H1 (cell line): ENCODE results near the gene OR13A1. TPM values are rescaled to one million over a fixed set of nuclear protein-coding genes. Genes with fewer than 3 reads are reported as not detected.

Experiments used
- CTCF ChIA-PET: fragments of 300-600 bp; sonication (Branson Sonifier 250); formaldehyde crosslinking; loops from one replicate; lab custom pipeline; 2021; ENCODE audit not compliant: partially characterized antibody; lab: Charles Lee
- POLR2A ChIA-PET: fragments of 300-600 bp; sonication (Branson Sonifier 250); formaldehyde crosslinking; loops from one replicate; lab custom pipeline; 2021; ENCODE audit warnings: inconsistent platforms; ENCODE audit not compliant: partially characterized antibody; lab: Charles Lee
- DNase-seq, 2 experiments: peaks; one replicate each; pipeline versions ENCODE4 v3.0.0 to v3.0.0-alpha.2; 2010 to 2022; ENCODE audit warnings: low spot score in 2 of 2, low read depth in 1 of 2, mixed read lengths in 1 of 2
- FAIRE-seq: peaks from 2 replicates; lab custom pipeline; 2011; peaks lifted over from hg19 to GRCh38; lab: Jason Lieb, UNC
- H2AFZ ChIP-seq: 2 replicates; pipeline ENCODE4 v1.8.1; 2012; ENCODE audit warnings: low read length, inconsistent platforms
- H2AK5ac ChIP-seq: 2 replicates; pipeline ENCODE4 v1.6.1; 2013; ENCODE audit warnings: low read depth, low read length
- H2BK120ac ChIP-seq: replicated peaks from 2 replicates; pipeline ENCODE3; 2013; ENCODE audit warnings: low read depth, low read length, inconsistent platforms
- H2BK12ac ChIP-seq: 2 replicates; pipeline ENCODE4 v1.6.1; 2013; ENCODE audit warnings: low read depth, low read length
- H2BK15ac ChIP-seq: 2 replicates; pipeline ENCODE4 v1.6.1; 2013; ENCODE audit warnings: low read length
- H2BK20ac ChIP-seq: 2 replicates; pipeline ENCODE4 v1.6.1; 2013; ENCODE audit warnings: low read length
- H2BK5ac ChIP-seq: 2 replicates; pipeline ENCODE4 v1.6.1; 2013; ENCODE audit warnings: low read depth, low read length
- H3K14ac ChIP-seq: 2 replicates; pipeline ENCODE4 v1.6.1; 2013; ENCODE audit warnings: inconsistent platforms; ENCODE audit not compliant: insufficient read length
- H3K18ac ChIP-seq: 2 replicates; pipeline ENCODE4 v1.6.1; 2013; ENCODE audit warnings: low read length; ENCODE audit errors: extremely low read depth
- H3K23ac ChIP-seq: 2 replicates; pipeline ENCODE4 v1.6.1; 2013; ENCODE audit warnings: inconsistent platforms; ENCODE audit not compliant: insufficient read length
- H3K23me2 ChIP-seq: 2 replicates; pipeline ENCODE4 v1.6.1; 2013; ENCODE audit warnings: low read depth, low read length
- H3K27ac ChIP-seq: 2 replicates; pipeline ENCODE4 v1.6.1; 2011; ENCODE audit warnings: low read depth, low read length, inconsistent platforms
- H3K27me3 ChIP-seq, 4 experiments: replicated peaks in 1 of 4; 1 replicate in 1 of 4; 2 replicates in 3 of 4; pipeline versions ENCODE4 v1.6.1 to v1.8.1; 2011 to 2013; ENCODE audit warnings: low read length in 3 of 4, mild to moderate bottlenecking in 3 of 4, inconsistent platforms in 2 of 4, mixed read lengths in 2 of 4, moderate library complexity in 1 of 4; ENCODE audit not compliant: control insufficient read depth in 3 of 4, insufficient read depth in 3 of 4; ENCODE audit errors: extremely low read depth in 1 of 4
- H3K36me3 ChIP-seq, 4 experiments: 2 replicates each; pipeline versions ENCODE4 v1.6.1 to v1.8.1; 2011 to 2013; ENCODE audit warnings: mild to moderate bottlenecking in 4 of 4, low read length in 3 of 4, moderate library complexity in 2 of 4, control low read depth in 1 of 4, inconsistent platforms in 1 of 4; ENCODE audit not compliant: insufficient read depth in 4 of 4, control insufficient read depth in 2 of 4
- H3K4ac ChIP-seq: replicated peaks from 2 replicates; pipeline ENCODE3; 2013; ENCODE audit warnings: low read length, low read depth, mixed read lengths, inconsistent platforms; ENCODE audit not compliant: insufficient read length
- H3K4me1 ChIP-seq, 4 experiments: replicated peaks in 1 of 4; 1 replicate in 1 of 4; 2 replicates in 3 of 4; pipeline versions ENCODE4 v1.6.1 to v1.8.1; 2011 to 2013; ENCODE audit warnings: low read length in 3 of 4, inconsistent platforms in 2 of 4, mixed read lengths in 1 of 4; ENCODE audit not compliant: insufficient read depth in 4 of 4, control insufficient read depth in 3 of 4
- H3K4me2 ChIP-seq, 2 experiments: 2 replicates each; pipeline versions ENCODE4 v1.6.1 to v1.8.1; 2011 to 2013; ENCODE audit warnings: low read depth in 2 of 2, low read length in 2 of 2, control low read depth in 1 of 2, inconsistent platforms in 1 of 2, mild to moderate bottlenecking in 1 of 2; ENCODE audit not compliant: insufficient read depth in 1 of 2
- H3K4me3 ChIP-seq, 4 experiments: fragments of 200-600, 300-600 bp in 1 of 4; sonication (generic), shearing (Covaris generic), sonication (Bioruptor Twin) in 1 of 4; 2 replicates each; pipeline versions ENCODE4 v1.5.1 to v1.8.1; 2011 to 2016; ENCODE audit warnings: low read length in 4 of 4, low read depth in 3 of 4, control low read depth in 2 of 4, inconsistent platforms in 2 of 4, mild to moderate bottlenecking in 2 of 4, mixed read lengths in 1 of 4, moderate library complexity in 1 of 4; ENCODE audit not compliant: insufficient read depth in 2 of 4; ENCODE audit errors: extremely low read depth in 1 of 4
- H3K56ac ChIP-seq: replicated peaks from 2 replicates; pipeline ENCODE3; 2013; ENCODE audit warnings: low read depth, mild to moderate bottlenecking, mixed read lengths, low read length, inconsistent platforms; ENCODE audit not compliant: insufficient read length
- H3K79me1 ChIP-seq: 2 replicates; pipeline ENCODE4 v1.6.1; 2013; ENCODE audit warnings: low read depth, low read length, control low read depth
- H3K79me2 ChIP-seq, 2 experiments: 2 replicates each; pipeline versions ENCODE4 v1.6.1 to v1.8.1; 2012 to 2013; ENCODE audit warnings: low read length in 2 of 2, mild to moderate bottlenecking in 2 of 2, inconsistent platforms in 1 of 2; ENCODE audit not compliant: insufficient read depth in 2 of 2, control insufficient read depth in 1 of 2
- H3K9ac ChIP-seq, 4 experiments: replicated peaks in 1 of 4; 1 replicate in 1 of 4; 2 replicates in 3 of 4; pipeline versions ENCODE4 v1.6.1 to v1.8.1; 2011 to 2013; ENCODE audit warnings: low read depth in 3 of 4, low read length in 3 of 4, control low read depth in 2 of 4, mild to moderate bottlenecking in 2 of 4, moderate library complexity in 2 of 4, inconsistent platforms in 1 of 4; ENCODE audit errors: extremely low read depth in 1 of 4
- H3K9me3 ChIP-seq, 2 experiments: 2 replicates each; pipeline versions ENCODE4 v1.6.1 to v1.8.1; 2012 to 2013; ENCODE audit warnings: mild to moderate bottlenecking in 2 of 2, moderate library complexity in 2 of 2, control low read depth in 1 of 2, inconsistent platforms in 1 of 2, low read depth in 1 of 2, low read length in 1 of 2, mixed read lengths in 1 of 2; ENCODE audit not compliant: insufficient read depth in 2 of 2
- H4K20me1 ChIP-seq, 2 experiments: replicated peaks in 1 of 2; 2 replicates each; pipeline versions ENCODE3 to v1.8.1; 2011 to 2013; ENCODE audit warnings: inconsistent platforms in 2 of 2, low read length in 2 of 2, mild to moderate bottlenecking in 1 of 2; ENCODE audit not compliant: insufficient read depth in 2 of 2, control insufficient read depth in 1 of 2
- H4K5ac ChIP-seq: 2 replicates; pipeline ENCODE4 v1.6.1; 2013; ENCODE audit warnings: low read length, low read depth, mixed read lengths, inconsistent platforms; ENCODE audit not compliant: insufficient read length
- H4K8ac ChIP-seq: 2 replicates; pipeline ENCODE4 v1.8.0; 2013; ENCODE audit warnings: mild to moderate bottlenecking, moderate library complexity, low read length, inconsistent platforms; ENCODE audit not compliant: insufficient read depth; ENCODE audit errors: extremely low read depth
- H4K91ac ChIP-seq: replicated peaks from 2 replicates; pipeline ENCODE3; 2013; ENCODE audit warnings: low read length, mixed read lengths, inconsistent platforms; ENCODE audit not compliant: insufficient read length
- ASH2L ChIP-seq: fragments of 200-600, 300-600 bp; sonication (generic); IDR thresholded peaks from one replicate; pipeline ENCODE4 v1.7.1; 2017; ENCODE audit warnings: low read length
- BACH1 ChIP-seq: IDR thresholded peaks from 2 replicates; pipeline ENCODE4 v1.6.1; 2012; ENCODE audit warnings: low read length, improper control_type of control experiment
- BRCA1 ChIP-seq: IDR thresholded peaks from 2 replicates; pipeline ENCODE4 v1.6.1; 2012; ENCODE audit warnings: low read depth, low read length, improper control_type of control experiment
- EZH2 ChIP-seq: fragments of 200-600 bp; sonication (generic); IDR thresholded peaks from 2 replicates; pipeline ENCODE4 v1.7.1; 2012; ENCODE audit warnings: low read depth, mild to moderate bottlenecking, moderate library complexity, low read length, inconsistent platforms; ENCODE audit not compliant: severe bottlenecking
- HDAC2 ChIP-seq, 2 experiments: fragments of 300-600 bp in 1 of 2; sonication (generic) in 1 of 2; IDR thresholded peaks; 2 replicates each; pipeline ENCODE4 v1.6.1; 2011 to 2012; ENCODE audit warnings: low read depth in 2 of 2, low read length in 2 of 2, mild to moderate bottlenecking in 2 of 2, moderate library complexity in 2 of 2, borderline replicate concordance in 1 of 2, inconsistent platforms in 1 of 2
- NANOG ChIP-seq: IDR thresholded peaks from 2 replicates; pipeline ENCODE4 v1.6.1; 2011; ENCODE audit warnings: low read length, low read depth, mild to moderate bottlenecking, inconsistent platforms; ENCODE audit not compliant: insufficient read depth, poor library complexity, severe bottlenecking
- TEAD4 ChIP-seq: IDR thresholded peaks from 2 replicates; pipeline ENCODE4 v1.6.1; 2012; ENCODE audit warnings: low read depth, low read length, inconsistent platforms, mixed read lengths
- ZNF274 ChIP-seq: IDR thresholded peaks from 2 replicates; pipeline ENCODE4 v1.7.0; 2012; ENCODE audit warnings: low read length, borderline replicate concordance; ENCODE audit errors: extremely low read depth
- WGBS, 2 experiments: shearing (Covaris generic) in 1 of 2; methylation state at CpG; one replicate each; pipeline versions ENCODE4 v1.1.6 to v1.1.7; 2013 to 2015; ENCODE audit warnings: low lambda C conversion rate in 2 of 2, mixed read lengths in 2 of 2, inconsistent platforms in 1 of 2, low coverage in 1 of 2, missing lambda C conversion rate in 1 of 2; ENCODE audit not compliant: insufficient replicate concordance in 2 of 2, insufficient coverage in 1 of 2, insufficient read length in 1 of 2; ENCODE audit errors: extremely low coverage in 1 of 2, missing lambda C conversion rate in 1 of 2; 5-methylcytosine and 5-hydroxymethylcytosine counted together
- polyA plus RNA-seq, 7 experiments: library from polyadenylated mRNA; depleted of rRNA in 3 of 7; stranded (reverse) in 5 of 7; unstranded in 2 of 7; fragments of >200 nt in 5 of 7; fragments of 200-250 nt in 2 of 7; gene quantifications; 1 replicate in 5 of 7; 2 replicates in 1 of 7; 4 replicates in 1 of 7; pipeline versions ENCODE4 v1.2.1 to v1.2.3, GENCODE V29; 2011 to 2013; ENCODE audit warnings: missing spikeins in 2 of 7, mixed read lengths in 2 of 7
- total RNA-seq: library from RNA; stranded (reverse); fragmentation: NEBNext Ultra II Directional; extraction: Animal tissue kit (Norgen Biotek cat#: 25700); gene quantifications from 2 replicates; pipeline ENCODE4 v1.2.1, GENCODE V29; 2021
- TF ChIP-seq, protein P1 (sequence below), 3 experiments: IDR thresholded peaks; 1 replicate in 2 of 3; 2 replicates in 1 of 3; pipeline versions ENCODE4 v1.5.1 to v1.6.1; 2011; ENCODE audit warnings: low read length in 3 of 3, mild to moderate bottlenecking in 3 of 3, inconsistent platforms in 2 of 3, low read depth in 1 of 3, moderate library complexity in 1 of 3; ENCODE audit not compliant: insufficient read depth in 1 of 3; ENCODE audit errors: control extremely low read depth in 1 of 3

Gene OR13A1
- total and polyA plus RNA-seq, 2 of the 8 experiments (the other 6 are each of a cell fraction or from before 2014, with no cell fraction given) = 0.53 TPM; not detected in 1

DNA sequence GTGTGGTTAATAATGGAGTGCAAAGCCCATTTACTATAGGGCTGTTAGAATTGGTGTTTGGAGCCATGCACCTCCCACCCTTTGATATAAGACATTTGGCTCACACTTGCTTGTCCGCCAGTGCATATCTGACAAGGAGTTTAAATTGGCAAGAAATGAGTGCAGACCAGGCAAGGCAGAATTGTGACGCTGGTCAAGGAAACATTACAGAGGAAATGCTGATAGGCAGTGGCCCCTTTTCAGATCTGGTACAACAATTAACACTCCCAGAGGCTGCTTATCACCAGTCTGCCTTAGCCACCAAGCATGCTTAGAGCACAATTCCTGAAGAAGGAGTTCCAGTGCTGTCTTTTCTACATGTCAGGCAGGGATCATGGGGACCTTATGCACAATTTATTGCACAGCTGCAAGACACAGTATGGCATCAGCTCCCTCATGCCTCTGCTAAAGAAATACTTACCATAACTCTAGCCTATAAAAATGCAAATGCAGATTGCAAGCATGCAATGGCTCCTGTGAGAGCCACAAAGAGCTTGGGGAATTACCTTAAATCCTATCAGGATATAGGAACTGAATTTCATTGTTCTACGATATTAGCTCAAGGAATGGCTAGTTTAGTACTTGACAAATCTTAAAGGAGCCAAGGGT, 35.2 kb downstream of the OR13A1 start:
- no peak overlapping the region for H4K91ac ChIP-seq
- H3K4me1 ChIP-seq = peaks cover 0 to 10% (median 7%) of the 10 kb centered on the region in 4 experiments; a peak in 4 of 7 replicates
- H3K18ac ChIP-seq = no peak overlapping the region
- no peak overlapping the region for H3K23ac ChIP-seq
- H4K20me1 ChIP-seq = no peaks in the 10 kb centered on the region
- ChIA-PET CTCF (interaction anchor here (0.6 kb wide), 2 partner anchors 8 to 146 kb away, joined by 3 read pairs; no protein-coding TSS in a partner anchor), POLR2A (no interaction called here)
- WGBS, 2 experiments = 75% methylated on average over 3 of the region's 3 CpGs; no CpG with 5 or more reads in 1 of the 2 experiments
- no peak overlapping the region for H3K4ac ChIP-seq
- H2AK5ac ChIP-seq = no peak overlapping the region
- H3K27me3 ChIP-seq = no peaks in the 10 kb centered on the region
- no peaks in the 10 kb centered on the region for H3K79me2 ChIP-seq
- no peaks in the 10 kb centered on the region for H3K9me3 ChIP-seq
- no peaks in the 10 kb centered on the region for H3K79me1 ChIP-seq
- no peak overlapping the region for H4K5ac ChIP-seq
- H3K56ac ChIP-seq = no peak overlapping the region
- no peak overlapping the region for H3K14ac ChIP-seq
- no peak overlapping the region for H3K9ac ChIP-seq
- no peak overlapping the region for H2BK15ac ChIP-seq
- H3K27ac ChIP-seq = no peak overlapping the region
- peak overlapping the region; percentile 16; the same call in 1 of the 2 replicates for H4K8ac ChIP-seq
- no peak overlapping the region for H2BK5ac ChIP-seq
- no peaks in the 10 kb centered on the region for H3K36me3 ChIP-seq
- FAIRE-seq = no peak
- no peaks in the 10 kb centered on the region for H3K23me2 ChIP-seq
- no peak overlapping the region for H3K4me3 ChIP-seq
- H2AFZ ChIP-seq = peak overlapping the region; percentile 57
- no peak overlapping the region for H2BK20ac ChIP-seq
- DNase-seq = no peak
- no peak overlapping the region for H2BK120ac ChIP-seq
- H2BK12ac ChIP-seq = no peak overlapping the region
- H3K4me2 ChIP-seq = no peak overlapping the region
- TF ChIP-seq HDAC2 (IDR thresholded peaks at IDR 0.05; ENCODE audit: borderline replicate concordance in 1 of 2, low read depth in 2 of 2, low read length in 2 of 2) (no peak), BACH1 (no peak), ASH2L (no peak), EZH2 (no peak), BRCA1 (no peak), TEAD4 (no peak), ZNF274 (no peak), NANOG (no peak)
- TF ChIP-seq, protein P1, sequence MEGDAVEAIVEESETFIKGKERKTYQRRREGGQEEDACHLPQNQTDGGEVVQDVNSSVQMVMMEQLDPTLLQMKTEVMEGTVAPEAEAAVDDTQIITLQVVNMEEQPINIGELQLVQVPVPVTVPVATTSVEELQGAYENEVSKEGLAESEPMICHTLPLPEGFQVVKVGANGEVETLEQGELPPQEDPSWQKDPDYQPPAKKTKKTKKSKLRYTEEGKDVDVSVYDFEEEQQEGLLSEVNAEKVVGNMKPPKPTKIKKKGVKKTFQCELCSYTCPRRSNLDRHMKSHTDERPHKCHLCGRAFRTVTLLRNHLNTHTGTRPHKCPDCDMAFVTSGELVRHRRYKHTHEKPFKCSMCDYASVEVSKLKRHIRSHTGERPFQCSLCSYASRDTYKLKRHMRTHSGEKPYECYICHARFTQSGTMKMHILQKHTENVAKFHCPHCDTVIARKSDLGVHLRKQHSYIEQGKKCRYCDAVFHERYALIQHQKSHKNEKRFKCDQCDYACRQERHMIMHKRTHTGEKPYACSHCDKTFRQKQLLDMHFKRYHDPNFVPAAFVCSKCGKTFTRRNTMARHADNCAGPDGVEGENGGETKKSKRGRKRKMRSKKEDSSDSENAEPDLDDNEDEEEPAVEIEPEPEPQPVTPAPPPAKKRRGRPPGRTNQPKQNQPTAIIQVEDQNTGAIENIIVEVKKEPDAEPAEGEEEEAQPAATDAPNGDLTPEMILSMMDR (IDR thresholded peaks at IDR 0.05; ENCODE audit: control extremely low read depth in 1 of 3, insufficient read depth in 1 of 3, low read depth in 1 of 3, low read length in 3 of 3) = no peak
